DND-41 (cell line): ENCODE results near the gene IMPDH2.
"Not testable (repeated sequence)": the region's sequence is repeated elsewhere in the genome, so short reads cannot be mapped to it uniquely, and the experiment has no call there.

Source experiments
- ATAC-seq: fragments of 200-7000 bp; cut with Tn5 transposase; 3 replicates; pipeline ENCODE4 v1.9.1; 2021; ENCODE audit warnings: low read depth; ENCODE audit not compliant: insufficient read depth
- DNase-seq: peaks from one replicate; pipeline ENCODE4 v3.0.0-alpha.2; 2020
- H2AFZ ChIP-seq: 2 replicates; pipeline ENCODE4 v1.6.0; 2012; ENCODE audit warnings: low read depth, low read length
- H3K27ac ChIP-seq: 2 replicates; pipeline ENCODE4 v1.5.1; 2012; ENCODE audit warnings: low read length, inconsistent platforms
- H3K27me3 ChIP-seq: fragments of 200-600 bp; sonication (generic); 2 replicates; pipeline ENCODE4 v1.6.0; 2012; ENCODE audit warnings: low read length, mild to moderate bottlenecking, inconsistent platforms; ENCODE audit not compliant: insufficient read depth, poor library complexity
- H3K36me3 ChIP-seq: 2 replicates; pipeline ENCODE4 v1.5.1; 2012; ENCODE audit warnings: low read length, inconsistent platforms; ENCODE audit not compliant: insufficient read depth
- H3K4me1 ChIP-seq: 2 replicates; pipeline ENCODE4 v1.5.1; 2012; ENCODE audit warnings: mild to moderate bottlenecking, low read length; ENCODE audit not compliant: insufficient read depth
- H3K4me2 ChIP-seq: 2 replicates; pipeline ENCODE4 v1.6.0; 2012; ENCODE audit warnings: mild to moderate bottlenecking, moderate library complexity, low read length, inconsistent platforms; ENCODE audit not compliant: insufficient read depth
- H3K4me3 ChIP-seq, 2 experiments: fragments of 200-600 bp in 1 of 2; shearing (Covaris generic) in 1 of 2; 2 replicates each; pipeline ENCODE4 v1.5.1; 2012 to 2016; ENCODE audit warnings: inconsistent platforms in 2 of 2, low read length in 2 of 2, mild to moderate bottlenecking in 2 of 2, low read depth in 1 of 2, moderate library complexity in 1 of 2
- H3K79me2 ChIP-seq: 2 replicates; pipeline ENCODE4 v1.6.0; 2012; ENCODE audit warnings: low read length, inconsistent platforms; ENCODE audit not compliant: insufficient read depth
- H3K9ac ChIP-seq: 2 replicates; pipeline ENCODE4 v1.6.0; 2012; ENCODE audit warnings: low read depth, mild to moderate bottlenecking, inconsistent platforms, low read length, moderate library complexity
- H3K9me3 ChIP-seq: 2 replicates; pipeline ENCODE4 v1.5.1; 2012; ENCODE audit warnings: low read length, moderate library complexity, mild to moderate bottlenecking, inconsistent platforms; ENCODE audit not compliant: insufficient read depth, severe bottlenecking
- H4K20me1 ChIP-seq: 2 replicates; pipeline ENCODE4 v1.6.0; 2012; ENCODE audit warnings: low read length; ENCODE audit not compliant: insufficient read depth
- CTCF ChIP-seq: IDR thresholded peaks from 2 replicates; pipeline ENCODE4 v1.5.1; 2012; ENCODE audit warnings: borderline replicate concordance, low read length, moderate library complexity, mild to moderate bottlenecking; ENCODE audit not compliant: poor library complexity, severe bottlenecking; ENCODE audit errors: extremely low read depth
- EZH2 ChIP-seq: IDR thresholded peaks from 3 replicates; pipeline ENCODE4 v1.6.1; 2012; ENCODE audit warnings: borderline replicate concordance, low read depth, mild to moderate bottlenecking, moderate library complexity, low read length, inconsistent platforms; ENCODE audit not compliant: severe bottlenecking

The IMPDH2 gene

GRCh38 chr3:49013113-49013737 is 16.0 kb downstream of the IMPDH2 start:
- Histone ChIP-seq H2AFZ (no peak overlapping the region), H3K9me3 (no peaks in the 10 kb centered on the region), H3K27me3 (no peaks in the 10 kb centered on the region), H3K79me2 (peaks cover 57% of the 10 kb centered on the region), H3K9ac (no peak overlapping the region), H3K27ac (no peak overlapping the region), H3K4me1 (peaks cover 27% of the 10 kb centered on the region), H3K36me3 (peaks cover 67% of the 10 kb centered on the region), H3K4me3 (no peak overlapping the region), H3K4me2 (no peak overlapping the region), H4K20me1 (peaks cover 90% of the 10 kb centered on the region)
- no peak for ATAC-seq
- TF ChIP-seq EZH2 (no peak), CTCF (no peak)
- DNase-seq = no peak

- Histone ChIP-seq H3K4me1 (peaks cover 25% of the 10 kb centered on the region), H3K79me2 (peaks cover 64% of the 10 kb centered on the region), H4K20me1 (peaks cover 92% of the 10 kb centered on the region), H3K27me3 (no peaks in the 10 kb centered on the region), H3K4me3 (no peak overlapping the region), H3K27ac (no peak overlapping the region), H3K9me3 (no peaks in the 10 kb centered on the region), H3K36me3 (peaks cover 70% of the 10 kb centered on the region), H3K9ac (no peak overlapping the region), H2AFZ (no peak overlapping the region), H3K4me2 (no peak overlapping the region)
- no peak for DNase-seq
- no peak for ATAC-seq
- TF ChIP-seq EZH2 (no peak), CTCF (no peak)
These were observed 16.7 kb downstream of the IMPDH2 start for GRCh38 chr3:49012441-49013017.

GRCh38 chr3:49009396-49009795 is 19.8 kb downstream of the IMPDH2 start:
- TF ChIP-seq CTCF = no peak
- no peak for TF ChIP-seq EZH2
- Histone ChIP-seq H3K36me3 (peaks cover 46% of the 10 kb centered on the region), H3K9me3 (no peaks in the 10 kb centered on the region), H3K27ac (no peak overlapping the region), H3K27me3 (no peaks in the 10 kb centered on the region), H3K4me3 (no peak overlapping the region), H2AFZ (no peak overlapping the region), H3K4me2 (0 out of 2 replicates have a peak overlapping the region, but pooled peaks have one; percentile 6), H4K20me1 (peaks cover 63% of the 10 kb centered on the region), H3K4me1 (peaks cover 35% of the 10 kb centered on the region), H3K9ac (no peak overlapping the region), H3K79me2 (peaks cover 68% of the 10 kb centered on the region)
- no peak for ATAC-seq
- DNase-seq = no peak

- Histone ChIP-seq H3K79me2 (peaks cover 62% of the 10 kb centered on the region), H3K27ac (peak overlapping the region; percentile 64; the same call in 1 of the 2 replicates), H4K20me1 (peaks cover 55% of the 10 kb centered on the region), H3K36me3 (peaks cover 38% of the 10 kb centered on the region), H3K4me2 (peak overlapping the region; percentile 75), H3K9ac (peak overlapping the region; percentile 98), H3K4me1 (peaks cover 35% of the 10 kb centered on the region), H3K4me3 (peak overlapping the region; percentile 69 to 86; a peak in 3 of 4 replicates)
- DNase-seq, H2AFZ ChIP-seq, H3K27me3 ChIP-seq, ATAC-seq, H3K9me3 ChIP-seq: not testable (repeated sequence)
These were observed 20.6 kb downstream of the IMPDH2 start for GRCh38 chr3:49008627-49009026.
